Epithelial cell of alveolus of lung (primary cell): ENCODE data around the gene TNFAIP8L3. TPM values are rescaled to one million over a fixed set of nuclear protein-coding genes. Genes with fewer than 3 reads are reported as not detected.

Source experiments
- total RNA-seq: library from RNA; depleted of rRNA; stranded (reverse); fragments of >200 nt; gene quantifications from 2 replicates; pipeline ENCODE4 v1.2.1, GENCODE V29; 2015

The TNFAIP8L3 gene
- total RNA-seq: 6.7 and 12.1 TPM in 2 replicates

DNA sequence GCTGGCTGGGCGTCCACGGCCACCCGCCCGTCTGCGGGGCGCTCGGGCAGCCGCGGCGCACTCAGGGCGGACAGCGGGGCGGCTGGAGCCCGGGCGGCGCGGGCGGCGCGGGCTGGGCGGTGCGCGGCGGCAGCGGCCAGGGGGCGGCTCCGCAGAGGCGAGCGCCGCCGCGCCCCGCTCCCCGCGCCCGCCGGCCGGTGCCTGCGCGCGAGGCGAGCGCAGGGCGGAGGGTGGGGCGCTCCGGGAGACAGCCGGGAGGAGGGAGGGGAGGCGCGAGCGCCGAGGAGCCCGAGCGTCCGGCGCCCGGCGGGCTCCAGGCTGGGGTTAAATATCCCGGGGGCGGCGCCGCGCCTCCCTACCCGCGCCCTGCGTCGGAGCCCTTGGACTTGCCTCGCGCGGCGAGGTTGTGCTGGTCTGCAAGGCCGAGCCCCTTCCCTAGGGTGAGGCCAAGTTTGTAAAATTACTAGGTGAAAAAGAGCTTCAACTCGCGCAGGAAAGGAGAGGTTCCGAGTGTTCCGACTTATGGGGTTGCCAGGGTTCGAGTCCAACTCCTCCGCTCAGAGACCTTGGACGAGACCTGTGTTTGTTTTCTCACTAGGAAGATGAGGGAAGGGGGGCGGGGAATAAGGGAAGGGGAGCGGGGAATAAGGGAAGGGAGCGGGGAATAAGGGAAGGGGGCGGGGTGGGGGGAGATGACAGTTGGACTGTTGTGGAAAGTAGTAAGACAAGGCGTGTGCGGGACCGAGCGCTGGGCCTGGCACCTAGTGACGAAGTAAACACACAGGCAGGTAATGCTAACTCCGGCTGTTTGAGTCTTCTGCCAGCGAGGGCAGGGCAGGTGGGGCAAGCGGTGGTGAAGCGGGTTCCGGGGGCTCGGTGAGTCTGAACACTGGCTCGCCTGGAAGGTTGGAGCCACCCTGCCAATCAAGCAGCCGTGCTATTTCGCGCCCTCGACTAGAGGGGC is at the start of gene TNFAIP8L3:
Gene TNFAIP8L3, minus strand, starts transcription at position 301 of the 964 bp plus-strand sequence. CDS start 311 bp downstream, outside the sequence.

Other genes starting within 250 kb of the TNFAIP8L3 start
- gene AP4E1, start 186.2 kb downstream of the TNFAIP8L3 start, total RNA-seq: 9.2 and 9.6 TPM in 2 replicates
- gene CYP19A1, start 243.7 kb upstream of the TNFAIP8L3 start, total RNA-seq: 0.08 and 0.13 TPM in 2 replicates
- 0.08 and 2.1 TPM in 2 replicates for gene GLDN, start 246.7 kb upstream of the TNFAIP8L3 start, total RNA-seq